ENCODE results near the gene UROC1. TPM values are rescaled to one million over a fixed set of nuclear protein-coding genes. Genes with fewer than 3 reads are reported as not detected.

The UROC1 gene
- total RNA-seq, 2 experiments from 2014 or later = 0.09 TPM; not detected in 1

- Histone ChIP-seq H4K20me1 (ENCODE audit: insufficient read depth, low read length) (no peaks in the 10 kb centered on the region), H3K9me3 (ENCODE audit: low read length) (no peaks in the 10 kb centered on the region), H3K27ac (ENCODE audit: low read depth, low read length, poor library complexity, severe bottlenecking) (no peak overlapping the region), H3K4me2 (ENCODE audit: low read length) (no peak overlapping the region), H3K79me2 (ENCODE audit: insufficient read depth, low read depth, low read length) (no peaks in the 10 kb centered on the region), H3K36me3 (ENCODE audit: insufficient read depth, low read length) (no peaks in the 10 kb centered on the region), H3K9me2 (ENCODE audit: insufficient read depth, low read length) (no peaks in the 10 kb centered on the region), H3K4me1 (ENCODE audit: insufficient read depth, low read length, poor library complexity, severe bottlenecking) (no peaks in the 10 kb centered on the region), H2AFZ (ENCODE audit: low read length) (no peak overlapping the region), H3K4me3 (ENCODE audit: low read depth, low read length, poor library complexity, severe bottlenecking) (no peak overlapping the region)
- no peak for TF ChIP-seq CTCF (conservative IDR thresholded peaks at IDR 0.05; ENCODE audit: low read length)
- no peak for TF ChIP-seq EZH2phosphoT487 (IDR thresholded peaks at IDR 0.05; ENCODE audit: borderline replicate concordance, low read depth, low read length)
- BruUV-seq (replicated peaks) = no TSS peak
- no peak for DNase-seq (ENCODE audit: low spot score)
- ChIA-PET CTCF (ENCODE audit: unreplicated experiment) (no interaction called here), POLR2A (no interaction called here)
- intact Hi-C loops (cut with micrococcal nuclease; ENCODE audit: unreplicated experiment) = no loop called here
These were observed 25.0 kb upstream of the UROC1 start for GRCh38 chr3:126542340-126543241.

DNA sequence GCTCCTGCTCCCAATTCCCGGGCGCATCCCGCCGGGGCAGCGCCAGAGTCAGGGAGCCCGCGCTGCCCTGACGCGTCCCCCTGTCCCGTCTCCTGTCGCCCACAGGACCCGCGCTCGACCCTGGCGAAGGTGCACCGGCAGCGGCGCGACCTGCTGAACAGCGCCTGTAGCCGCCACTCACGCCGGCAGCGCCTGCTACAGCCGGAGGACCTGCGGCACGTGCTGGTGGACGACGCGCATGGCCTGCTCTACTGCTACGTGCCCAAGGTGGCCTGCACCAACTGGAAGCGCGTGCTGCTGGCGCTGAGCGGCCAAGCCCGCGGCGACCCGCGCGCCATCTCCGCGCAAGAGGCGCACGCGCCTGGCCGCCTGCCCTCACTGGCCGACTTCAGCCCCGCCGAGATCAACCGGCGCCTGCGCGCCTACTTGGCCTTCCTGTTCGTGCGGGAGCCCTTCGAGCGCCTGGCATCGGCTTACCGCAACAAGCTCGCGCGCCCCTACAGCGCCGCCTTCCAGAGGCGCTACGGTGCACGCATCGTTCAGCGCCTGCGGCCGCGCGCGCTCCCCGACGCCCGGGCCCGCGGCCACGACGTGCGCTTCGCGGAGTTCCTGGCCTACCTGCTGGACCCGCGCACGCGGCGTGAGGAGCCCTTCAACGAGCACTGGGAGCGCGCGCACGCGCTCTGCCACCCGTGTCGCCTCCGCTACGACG is 24.2 kb upstream of the UROC1 start:
- no peaks in the 10 kb centered on the region for H4K20me1 ChIP-seq (ENCODE audit: insufficient read depth, low read length)
- intact Hi-C loops (cut with micrococcal nuclease; ENCODE audit: unreplicated experiment) = no loop called here
- no peak for DNase-seq (ENCODE audit: low spot score)

More for the DNA sequence above, 24.2 kb upstream of the UROC1 start:
- BruUV-seq (replicated peaks) = no TSS peak
- no peak overlapping the region for H3K4me2 ChIP-seq (ENCODE audit: low read length)
- H3K27ac ChIP-seq (ENCODE audit: low read depth, low read length, poor library complexity, severe bottlenecking) = no peak overlapping the region
- H2AFZ ChIP-seq (ENCODE audit: low read length) = no peak overlapping the region
- TF ChIP-seq EZH2phosphoT487 (IDR thresholded peaks at IDR 0.05; ENCODE audit: borderline replicate concordance, low read depth, low read length) (no peak), CTCF (conservative IDR thresholded peaks at IDR 0.05; ENCODE audit: low read length) (no peak)
- H3K36me3 ChIP-seq (ENCODE audit: insufficient read depth, low read length) = no peaks in the 10 kb centered on the region
- H3K9me3 ChIP-seq (ENCODE audit: low read length) = no peaks in the 10 kb centered on the region
- ChIA-PET POLR2A (no interaction called here), CTCF (ENCODE audit: unreplicated experiment) (no interaction called here)
- H3K4me1 ChIP-seq (ENCODE audit: insufficient read depth, low read length, poor library complexity, severe bottlenecking) = no peaks in the 10 kb centered on the region
- no peak overlapping the region for H3K4me3 ChIP-seq (ENCODE audit: low read depth, low read length, poor library complexity, severe bottlenecking)
- H3K79me2 ChIP-seq (ENCODE audit: insufficient read depth, low read depth, low read length) = no peaks in the 10 kb centered on the region
- H3K9me2 ChIP-seq (ENCODE audit: insufficient read depth, low read length) = no peaks in the 10 kb centered on the region

All from OCI-LY7 (cell line).